ENCODE data around the gene ILK.

- TF ChIP-seq CTCF (conservative IDR thresholded peaks at IDR 0.05 in 1 of 2, IDR thresholded peaks at IDR 0.05 in 1 of 2; ENCODE audit: low read depth in 1 of 2, low read length in 2 of 2) = no peak
- no peak for TF ChIP-seq EZH2 (IDR thresholded peaks at IDR 0.05; ENCODE audit: low read length, missing control alignments)
These were observed 38.2 kb upstream of the ILK start for GRCh38 chr11:6565325-6565724.
